Body of pancreas (tissue), 4 donors: ENCODE measurements around the gene JMJD4.

Experiments
- CTCF ChIP-seq, 7 experiments: fragments of 450-650 bp in 4 of 7; fragments of 200-600 bp in 3 of 7; sonication (generic) in 3 of 7; IDR thresholded peaks; one replicate each; pipeline ENCODE4 v1.5.1; 2016 to 2019; ENCODE audit warnings: antibody characterized with exemption in 7 of 7
- POLR2A ChIP-seq, 3 donors: fragments of 450-650 bp; IDR thresholded peaks; one replicate each; pipeline ENCODE4 v1.6.1; 2016; ENCODE audit warnings: antibody characterized with exemption in 3 of 3, mild to moderate bottlenecking in 2 of 3

GRCh38 chr1:227779021-227779441, 43.9 kb upstream of the JMJD4 start:
- TF ChIP-seq CTCF (IDR thresholded peaks at IDR 0.05) (no peak), POLR2A (IDR thresholded peaks at IDR 0.05) (no peak)
